NCI-H345 treated with DMSO at 0.1 percent for 48 hours (cell line): ENCODE data around the gene ATP8A2.
"Not testable (repeated sequence)": the region's sequence is repeated elsewhere in the genome, so short reads cannot be mapped to it uniquely, and the experiment has no call there.

ENCODE experiments used
- DNase-seq: peaks from one replicate; lab custom pipeline; 2025; ENCODE audit not compliant: unreplicated experiment; lab: John Stamatoyannopoulos, UW

The ATP8A2 gene

GRCh38 chr13:26053418-26053980, 681.7 kb downstream of the ATP8A2 start:
- no peak for DNase-seq

- no peak for DNase-seq
These were observed 683.1 kb downstream of the ATP8A2 start for GRCh38 chr13:26054896-26055295.

- DNase-seq = no peak
These were observed 686.9 kb downstream of the ATP8A2 start for GRCh38 chr13:26058704-26059103.

GRCh38 chr13:26060357-26060756, 688.6 kb downstream of the ATP8A2 start:
- no peak for DNase-seq

GRCh38 chr13:26061256-26061655, 689.5 kb downstream of the ATP8A2 start:
- DNase-seq = no peak

- DNase-seq = no peak
These were observed 690.2 kb downstream of the ATP8A2 start for GRCh38 chr13:26061947-26062346.

GRCh38 chr13:26062853-26063444, 691.2 kb downstream of the ATP8A2 start:
- DNase-seq = peak; percentile 6

- DNase-seq = not testable (repeated sequence)
These were observed 694.7 kb downstream of the ATP8A2 start for GRCh38 chr13:26066492-26066891.

GRCh38 chr13:26067601-26068000, 695.8 kb downstream of the ATP8A2 start:
- DNase-seq = no peak

- not testable (repeated sequence) for DNase-seq
These were observed 696.6 kb downstream of the ATP8A2 start for GRCh38 chr13:26068372-26068771.

GRCh38 chr13:26069642-26070041, 697.9 kb downstream of the ATP8A2 start:
- not testable (repeated sequence) for DNase-seq

- no peak for DNase-seq
These were observed 699.9 kb downstream of the ATP8A2 start for GRCh38 chr13:26071691-26072090.

- DNase-seq = not testable (repeated sequence)
These were observed 700.6 kb downstream of the ATP8A2 start for GRCh38 chr13:26072335-26072734.

GRCh38 chr13:26074706-26075105, 702.9 kb downstream of the ATP8A2 start:
- DNase-seq = no peak
